HG02943 (cell line): Measurements from ENCODE around the gene ZNF784.

ENCODE experiments used
- ATAC-seq: cut with Tn5 transposase; IDR thresholded peaks from one replicate; pipeline ENCODE4 v1.9.1; 2021; ENCODE audit warnings: mild to moderate bottlenecking, low read depth, moderate library complexity; ENCODE audit not compliant: unreplicated experiment

The ZNF784 gene

DNA sequence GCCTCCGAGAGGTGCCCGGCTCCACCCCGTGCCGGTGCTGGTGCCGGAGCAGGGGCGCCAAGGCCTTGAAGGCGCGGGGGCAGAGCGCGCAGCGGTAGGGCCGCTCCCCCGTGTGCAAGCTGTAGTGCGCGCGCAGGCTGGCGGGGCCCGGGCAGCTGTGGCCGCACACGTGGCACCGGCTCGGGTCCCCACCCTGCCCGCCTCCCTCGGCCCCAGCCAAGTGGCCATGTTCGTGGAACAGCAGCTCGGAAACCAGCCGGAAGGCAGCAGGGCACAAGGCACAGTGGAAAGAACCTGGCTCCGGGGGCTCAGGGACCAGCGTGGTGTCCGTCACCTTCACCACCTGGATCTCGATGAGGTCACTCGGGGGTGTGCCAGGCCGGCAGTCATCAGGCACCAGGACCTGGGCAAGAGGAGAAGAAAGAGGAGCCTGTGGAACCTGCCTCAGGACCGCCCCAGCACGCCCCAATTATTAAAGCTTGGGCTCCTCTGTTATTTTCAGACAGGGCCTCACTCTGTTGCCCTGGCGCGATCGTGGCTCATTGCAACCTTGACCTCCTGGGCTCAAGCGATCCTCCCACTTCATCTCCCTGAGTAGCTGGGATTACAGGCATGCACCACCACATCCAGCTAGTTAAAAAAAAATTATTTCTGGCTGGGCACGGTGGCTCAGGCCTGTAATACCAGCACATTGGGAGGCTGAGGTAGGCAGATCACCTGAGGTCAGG, 2.0 kb downstream of the ZNF784 start:
- no peak for ATAC-seq

- no peak for ATAC-seq
Measured at GRCh38 chr19:55621673-55622231, 2.6 kb downstream of the ZNF784 start.

GRCh38 chr19:55621205-55621672, 3.1 kb downstream of the ZNF784 start:
- no peak for ATAC-seq

- no peak for ATAC-seq
Measured at GRCh38 chr19:55620410-55621204, 3.8 kb downstream of the ZNF784 start.

DNA sequence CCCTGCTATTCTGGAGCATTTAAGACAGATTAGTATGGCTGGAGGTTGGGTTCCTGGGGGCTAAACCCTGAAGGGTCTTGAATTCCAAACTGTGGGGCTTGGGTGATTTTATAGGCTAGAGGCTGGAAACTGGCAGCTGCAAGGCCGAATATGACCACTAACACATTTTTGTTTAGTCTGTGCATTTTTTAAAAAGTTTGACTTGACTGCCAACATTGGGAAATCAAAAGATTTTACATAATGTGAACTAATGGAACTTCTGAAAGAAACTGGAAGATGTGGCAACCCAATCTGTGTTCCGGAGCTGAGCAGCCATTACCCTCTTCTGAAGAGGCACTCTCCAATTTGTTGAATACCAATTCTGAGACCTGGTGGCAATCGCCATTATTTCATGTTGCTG, 5.1 kb downstream of the ZNF784 start:
- ATAC-seq, result no peak

DNA sequence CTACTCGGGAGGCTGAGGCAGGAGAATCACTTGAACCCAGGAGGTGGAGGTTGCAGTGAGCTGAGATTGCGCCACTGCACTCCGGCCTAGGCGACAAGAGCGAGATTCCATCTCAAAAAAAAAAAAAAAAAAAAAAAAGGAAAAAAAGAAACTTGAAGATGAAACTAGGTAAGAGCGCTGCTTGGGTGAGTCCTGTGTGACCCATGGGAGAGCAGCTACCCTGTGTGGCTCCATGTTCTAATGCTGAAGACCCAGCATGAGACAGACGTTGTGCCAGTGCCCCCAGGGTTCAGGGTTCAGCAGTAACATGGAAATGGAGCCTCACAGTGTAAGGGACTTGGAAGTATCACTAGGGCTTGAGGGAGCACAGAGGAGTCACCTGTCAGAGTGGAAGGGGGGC, 5.9 kb downstream of the ZNF784 start:
- ATAC-seq, result no peak

GRCh38 chr19:55617426-55617825, 6.9 kb downstream of the ZNF784 start:
- no peak for ATAC-seq

GRCh38 chr19:55616395-55616875, 7.9 kb downstream of the ZNF784 start:
- ATAC-seq, result no peak

GRCh38 chr19:55615543-55616394, 8.6 kb downstream of the ZNF784 start:
- no peak for ATAC-seq

- ATAC-seq, result no peak
Measured at GRCh38 chr19:55614711-55615542, 9.4 kb downstream of the ZNF784 start.

- ATAC-seq, result no peak
Measured at GRCh38 chr19:55613930-55614710, 10.2 kb downstream of the ZNF784 start.

GRCh38 chr19:55613396-55613795, 11.0 kb downstream of the ZNF784 start:
- ATAC-seq, result no peak

- ATAC-seq, result no peak
Measured at GRCh38 chr19:55611983-55612645, 12.3 kb downstream of the ZNF784 start.

- no peak for ATAC-seq
Measured at GRCh38 chr19:55611300-55611982, 12.9 kb downstream of the ZNF784 start.

DNA sequence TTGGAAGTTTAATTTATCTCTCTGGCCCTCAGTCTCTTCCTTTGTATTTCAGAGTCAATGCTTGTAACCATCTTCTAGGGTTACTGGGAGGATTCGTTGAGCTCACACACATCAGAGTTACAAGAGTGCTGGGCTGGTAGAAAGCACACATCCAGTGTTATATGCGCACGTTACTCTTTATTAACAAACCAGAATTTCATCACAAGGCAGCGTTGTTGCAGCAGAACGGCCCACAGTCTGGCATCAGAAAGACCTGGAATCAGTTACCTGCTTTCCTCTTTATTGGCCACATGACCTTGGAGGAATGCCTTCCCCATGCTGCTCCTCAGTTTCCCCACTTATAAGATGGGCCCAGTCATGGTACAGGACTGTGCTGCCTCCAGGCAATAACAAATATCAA, 15.0 kb downstream of the ZNF784 start:
- no peak for ATAC-seq

- ATAC-seq, result no peak
Measured at GRCh38 chr19:55606817-55607216, 17.5 kb downstream of the ZNF784 start.

DNA sequence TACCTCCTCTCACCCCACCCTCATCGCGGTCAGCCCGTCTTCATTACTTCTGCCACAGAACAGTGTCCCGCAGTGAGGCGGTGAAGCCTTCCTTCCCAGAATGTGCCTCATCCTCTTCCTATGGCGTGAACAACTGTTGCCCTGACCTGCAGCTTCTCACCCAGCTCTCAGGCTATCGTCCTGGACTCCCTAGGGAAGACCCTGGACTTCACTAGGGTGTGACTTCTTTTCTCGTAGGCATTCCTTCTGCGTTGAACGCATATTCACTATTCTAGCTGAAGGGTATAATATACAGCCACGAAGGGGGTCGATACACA, 17.9 kb downstream of the ZNF784 start:
- ATAC-seq, result no peak
